Measurements from ENCODE around the gene BRD4. TPM values are rescaled to one million over a fixed set of nuclear protein-coding genes. Genes with fewer than 3 reads are reported as not detected.

The BRD4 gene
- total RNA-seq, 1 donor from 2014 or later = 53.0 TPM

DNA sequence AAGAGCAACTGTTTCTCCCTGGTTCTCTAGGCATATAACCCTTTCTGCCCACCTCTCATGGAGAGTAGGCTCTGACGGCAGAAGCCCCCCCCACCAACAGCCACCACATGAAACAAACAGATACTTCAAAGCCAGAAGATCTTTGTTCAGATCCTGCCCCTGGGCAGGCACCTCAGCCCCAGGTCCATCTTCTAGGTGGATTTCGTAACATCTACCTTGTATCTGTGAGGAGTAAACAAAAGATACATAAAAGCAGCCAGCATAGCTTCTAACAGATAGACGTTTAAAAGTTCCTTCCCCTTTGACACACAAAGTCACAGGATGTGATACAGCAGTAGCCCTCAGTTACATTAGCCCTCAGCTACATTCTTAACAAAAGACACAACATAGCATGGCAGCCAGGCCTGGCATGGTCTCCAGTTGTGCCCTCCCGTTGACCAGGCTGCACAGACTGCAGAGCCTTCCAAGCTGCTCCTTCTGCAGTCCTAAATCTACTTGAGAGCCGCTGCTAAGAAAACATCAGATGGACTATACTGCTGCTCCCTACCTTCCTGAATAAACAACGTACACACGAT is 35.4 kb downstream of the BRD4 start:
- no peak for TF ChIP-seq POLR2A (IDR thresholded peaks at IDR 0.05)
- no peak for TF ChIP-seq POLR2AphosphoS5 (IDR thresholded peaks at IDR 0.05; ENCODE audit: insufficient read depth in 1 of 2, low read depth in 1 of 2)
- TF ChIP-seq, protein P1, sequence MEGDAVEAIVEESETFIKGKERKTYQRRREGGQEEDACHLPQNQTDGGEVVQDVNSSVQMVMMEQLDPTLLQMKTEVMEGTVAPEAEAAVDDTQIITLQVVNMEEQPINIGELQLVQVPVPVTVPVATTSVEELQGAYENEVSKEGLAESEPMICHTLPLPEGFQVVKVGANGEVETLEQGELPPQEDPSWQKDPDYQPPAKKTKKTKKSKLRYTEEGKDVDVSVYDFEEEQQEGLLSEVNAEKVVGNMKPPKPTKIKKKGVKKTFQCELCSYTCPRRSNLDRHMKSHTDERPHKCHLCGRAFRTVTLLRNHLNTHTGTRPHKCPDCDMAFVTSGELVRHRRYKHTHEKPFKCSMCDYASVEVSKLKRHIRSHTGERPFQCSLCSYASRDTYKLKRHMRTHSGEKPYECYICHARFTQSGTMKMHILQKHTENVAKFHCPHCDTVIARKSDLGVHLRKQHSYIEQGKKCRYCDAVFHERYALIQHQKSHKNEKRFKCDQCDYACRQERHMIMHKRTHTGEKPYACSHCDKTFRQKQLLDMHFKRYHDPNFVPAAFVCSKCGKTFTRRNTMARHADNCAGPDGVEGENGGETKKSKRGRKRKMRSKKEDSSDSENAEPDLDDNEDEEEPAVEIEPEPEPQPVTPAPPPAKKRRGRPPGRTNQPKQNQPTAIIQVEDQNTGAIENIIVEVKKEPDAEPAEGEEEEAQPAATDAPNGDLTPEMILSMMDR (IDR thresholded peaks at IDR 0.05) = no peak
- Histone ChIP-seq H3K4me1 (peaks cover 99% of the 10 kb centered on the region), H3K27ac (peak overlapping the region; percentile 1), H3K4me3 (no peak overlapping the region), H3K9me3 (no peaks in the 10 kb centered on the region), H3K36me3 (no peaks in the 10 kb centered on the region), H3K27me3 (no peaks in the 10 kb centered on the region)
- intact Hi-C loops (cut with DNase I) = no loop called here
- no peak for DNase-seq (ENCODE audit: extremely low spot score in 2 of 2)

DNA sequence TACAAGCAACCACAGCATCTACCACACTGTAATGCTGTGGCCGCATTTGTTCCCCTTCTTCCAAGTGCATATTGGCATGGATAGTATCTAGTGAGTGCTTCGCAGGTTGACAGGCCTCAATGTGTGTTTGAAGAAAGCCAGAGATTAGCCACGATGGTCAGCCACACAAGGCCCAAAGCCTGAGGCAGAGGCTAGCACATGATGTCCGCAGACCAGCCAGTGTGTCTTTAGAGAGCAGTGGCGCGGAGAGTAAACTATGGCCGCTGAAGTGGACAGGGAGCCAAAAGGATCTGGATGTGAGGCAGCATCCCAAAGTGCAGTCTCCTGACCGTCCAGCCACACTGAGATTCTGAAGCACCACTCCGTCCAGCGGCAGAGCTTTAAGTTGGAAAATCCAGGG is 36.0 kb downstream of the BRD4 start:
- Histone ChIP-seq H3K27ac (peak overlapping the region; percentile 1), H3K9me3 (no peaks in the 10 kb centered on the region), H3K36me3 (no peaks in the 10 kb centered on the region), H3K4me3 (no peak overlapping the region), H3K4me1 (peaks cover 99% of the 10 kb centered on the region), H3K27me3 (no peaks in the 10 kb centered on the region)
- intact Hi-C loops (cut with DNase I) = no loop called here
- no peak for TF ChIP-seq POLR2AphosphoS5 (IDR thresholded peaks at IDR 0.05; ENCODE audit: insufficient read depth in 1 of 2, low read depth in 1 of 2)
- TF ChIP-seq POLR2A (IDR thresholded peaks at IDR 0.05) = no peak
- TF ChIP-seq, protein P1 (IDR thresholded peaks at IDR 0.05) = no peak
- DNase-seq (ENCODE audit: extremely low spot score in 2 of 2) = no peak

DNA sequence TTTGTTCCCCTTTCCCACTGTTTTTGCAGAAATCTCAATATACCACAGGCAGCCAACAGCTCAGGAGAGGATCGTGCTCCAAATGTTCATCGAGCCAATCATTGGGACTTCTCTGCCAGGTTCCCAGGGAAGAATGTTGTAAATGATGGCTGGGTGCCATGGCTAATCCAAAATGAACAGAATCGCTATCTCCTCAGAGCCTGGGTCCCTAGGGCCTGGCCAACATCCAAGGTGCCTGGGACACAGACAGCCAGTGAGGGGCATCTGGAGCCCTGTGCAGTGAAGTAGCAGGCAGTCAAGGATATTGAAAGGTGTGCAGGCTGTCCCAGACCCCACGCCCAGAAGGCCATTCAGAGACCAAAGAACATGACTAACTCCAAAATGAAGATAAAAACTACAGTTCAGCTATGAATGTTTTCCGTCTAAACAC is 37.8 kb downstream of the BRD4 start:
- no peak overlapping the region for H3K4me3 ChIP-seq
- intact Hi-C loops (cut with DNase I) = no loop called here
- no peaks in the 10 kb centered on the region for H3K9me3 ChIP-seq
- no peaks in the 10 kb centered on the region for H3K27me3 ChIP-seq
- H3K36me3 ChIP-seq = no peaks in the 10 kb centered on the region
- TF ChIP-seq, protein P1 (IDR thresholded peaks at IDR 0.05) = no peak
- H3K4me1 ChIP-seq = peaks cover 100% of the 10 kb centered on the region
- DNase-seq (ENCODE audit: extremely low spot score in 2 of 2) = no peak
- peak overlapping the region; percentile 5 for H3K27ac ChIP-seq

- intact Hi-C loops (cut with DNase I) = no loop called here
- peaks cover 100% of the 10 kb centered on the region for H3K4me1 ChIP-seq
- DNase-seq (ENCODE audit: extremely low spot score in 2 of 2) = no peak
- peak overlapping the region; percentile 5 for H3K27ac ChIP-seq
- H3K9me3 ChIP-seq = no peaks in the 10 kb centered on the region
- no peaks in the 10 kb centered on the region for H3K27me3 ChIP-seq
- H3K36me3 ChIP-seq = no peaks in the 10 kb centered on the region
- TF ChIP-seq, protein P1 (IDR thresholded peaks at IDR 0.05) = no peak
- TF ChIP-seq POLR2A (IDR thresholded peaks at IDR 0.05) (no peak), POLR2AphosphoS5 (IDR thresholded peaks at IDR 0.05; ENCODE audit: insufficient read depth in 1 of 2, low read depth in 1 of 2) (no peak)
- no peak overlapping the region for H3K4me3 ChIP-seq
Measured at GRCh38 chr19:15293781-15294491, 38.4 kb downstream of the BRD4 start.

Measured in vagina (tissue), 2 donors.